ENCODE measurements around the gene NSD2. TPM values are rescaled to one million over a fixed set of nuclear protein-coding genes. Genes with fewer than 3 reads are reported as not detected.

Gene NSD2
- total RNA-seq, 1 experiment from 2014 or later = 136 TPM

DNA sequence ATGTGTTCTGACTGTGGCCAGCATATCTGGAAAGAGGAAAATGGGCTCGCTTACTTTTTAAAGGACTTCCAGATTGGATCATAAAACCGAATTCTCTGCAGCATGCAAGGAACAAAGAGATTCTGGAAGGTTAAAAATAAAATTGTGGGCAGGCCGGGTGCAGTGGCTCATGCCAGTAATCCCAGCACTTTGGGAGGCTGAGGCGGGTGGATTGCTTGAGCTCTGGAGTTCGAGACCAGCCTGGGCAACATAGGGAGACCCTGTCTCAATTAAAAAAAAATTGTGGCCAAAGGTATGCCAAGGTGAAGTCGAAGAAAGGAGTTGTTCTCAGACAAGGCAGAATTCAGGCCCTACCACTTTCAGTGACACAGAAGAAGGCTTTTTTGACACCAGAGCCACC lies 99.7 kb downstream of the NSD2 start:
- peak overlapping the region in 1 of 3 experiments; percentile 81; a peak in 3 of 7 replicates for H3K27ac Mint-ChIP-seq
- Histone ChIP-seq H3K9me3 (ENCODE audit: control insufficient read depth, low read depth, low read length) (no peaks in the 10 kb centered on the region), H2AK5ac (ENCODE audit: insufficient read length, low read length) (no peak overlapping the region), H2BK12ac (ENCODE audit: insufficient read length, low read depth, low read length) (no peak overlapping the region), H3K27me3 (ENCODE audit: insufficient read depth, low read length) (no peaks in the 10 kb centered on the region), H2AFZ (ENCODE audit: low read length) (no peak overlapping the region), H3K23ac (ENCODE audit: insufficient read length, low read depth, low read length) (no peak overlapping the region), H4K91ac (ENCODE audit: insufficient read length, low read depth, low read length) (no peak overlapping the region), H3K27ac (ENCODE audit: insufficient read length, low read depth, low read length) (no peak overlapping the region), H4K8ac (replicated peaks; ENCODE audit: insufficient read length, low read depth, low read length) (no peak overlapping the region), H2BK5ac (ENCODE audit: insufficient read length, low read length) (no peak overlapping the region), H3K23me2 (ENCODE audit: insufficient read length, low read depth, low read length, poor library complexity, severe bottlenecking) (no peaks in the 10 kb centered on the region), H2BK120ac (ENCODE audit: low read depth, low read length, poor library complexity, severe bottlenecking) (no peak overlapping the region), H2BK20ac (ENCODE audit: low read depth, low read length, poor library complexity, severe bottlenecking) (no peak overlapping the region), H3K4ac (ENCODE audit: low read depth, low read length) (no peak overlapping the region), H4K20me1 (ENCODE audit: control insufficient read depth, insufficient read depth, insufficient read length) (no peaks in the 10 kb centered on the region), H3T11ph (ENCODE audit: low read length) (no peak overlapping the region), H4K5ac (ENCODE audit: insufficient read length, low read depth, low read length) (no peak overlapping the region), H3K4me2 (ENCODE audit: insufficient read depth, insufficient read length, low read length) (no peak overlapping the region), H3K79me2 (ENCODE audit: insufficient read depth, low read length) (no peaks in the 10 kb centered on the region), H3K4me1 (ENCODE audit: insufficient read depth, low read length) (no peaks in the 10 kb centered on the region), H3K9ac (ENCODE audit: extremely low read depth, insufficient read length, low read length) (no peak overlapping the region), H2BK15ac (ENCODE audit: low read depth, low read length) (no peak overlapping the region), H3K14ac (ENCODE audit: insufficient read depth, low read length) (no peak overlapping the region), H3K18ac (ENCODE audit: insufficient read length, low read depth, low read length) (no peak overlapping the region), H3K79me1 (ENCODE audit: insufficient read depth, low read depth, low read length, poor library complexity, severe bottlenecking) (no peaks in the 10 kb centered on the region), H3K56ac (ENCODE audit: insufficient read length, low read depth, low read length) (no peak overlapping the region)
- peaks cover 19 to 73% (median 71%) of the 10 kb centered on the region in 3 experiments; a peak in 6 of 7 replicates for H3K36me3 Mint-ChIP-seq (ENCODE audit: insufficient read depth in 1 of 3, low read depth in 3 of 3)
- no peaks in the 10 kb centered on the region for H3K27me3 Mint-ChIP-seq (ENCODE audit: low read depth)
- TF ChIP-seq, protein P1, sequence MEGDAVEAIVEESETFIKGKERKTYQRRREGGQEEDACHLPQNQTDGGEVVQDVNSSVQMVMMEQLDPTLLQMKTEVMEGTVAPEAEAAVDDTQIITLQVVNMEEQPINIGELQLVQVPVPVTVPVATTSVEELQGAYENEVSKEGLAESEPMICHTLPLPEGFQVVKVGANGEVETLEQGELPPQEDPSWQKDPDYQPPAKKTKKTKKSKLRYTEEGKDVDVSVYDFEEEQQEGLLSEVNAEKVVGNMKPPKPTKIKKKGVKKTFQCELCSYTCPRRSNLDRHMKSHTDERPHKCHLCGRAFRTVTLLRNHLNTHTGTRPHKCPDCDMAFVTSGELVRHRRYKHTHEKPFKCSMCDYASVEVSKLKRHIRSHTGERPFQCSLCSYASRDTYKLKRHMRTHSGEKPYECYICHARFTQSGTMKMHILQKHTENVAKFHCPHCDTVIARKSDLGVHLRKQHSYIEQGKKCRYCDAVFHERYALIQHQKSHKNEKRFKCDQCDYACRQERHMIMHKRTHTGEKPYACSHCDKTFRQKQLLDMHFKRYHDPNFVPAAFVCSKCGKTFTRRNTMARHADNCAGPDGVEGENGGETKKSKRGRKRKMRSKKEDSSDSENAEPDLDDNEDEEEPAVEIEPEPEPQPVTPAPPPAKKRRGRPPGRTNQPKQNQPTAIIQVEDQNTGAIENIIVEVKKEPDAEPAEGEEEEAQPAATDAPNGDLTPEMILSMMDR (conservative IDR thresholded peaks at IDR 0.05) = no peak
- no peak overlapping the region for H3K4me3 Mint-ChIP-seq
- no peaks in the 10 kb centered on the region for H3K4me1 Mint-ChIP-seq
- no peaks in the 10 kb centered on the region for H3K9me3 Mint-ChIP-seq
- no CpG with 5 or more reads among the region's 6 CpGs for WGBS (ENCODE audit: extremely low coverage, insufficient read length, low lambda C conversion rate)
- DNase-seq = no peak

Data from H9 (cell line).